H1 (cell line): ENCODE results near the gene UHRF1. TPM values are rescaled to one million over a fixed set of nuclear protein-coding genes. Genes with fewer than 3 reads are reported as not detected.
"Not testable (repeated sequence)": the region's sequence is repeated elsewhere in the genome, so short reads cannot be mapped to it uniquely, and the experiment has no call there.

Experiments used
- CTCF ChIA-PET: fragments of 300-600 bp; sonication (Branson Sonifier 250); formaldehyde crosslinking; loops from one replicate; lab custom pipeline; 2021; ENCODE audit not compliant: partially characterized antibody; lab: Charles Lee
- POLR2A ChIA-PET: fragments of 300-600 bp; sonication (Branson Sonifier 250); formaldehyde crosslinking; loops from one replicate; lab custom pipeline; 2021; ENCODE audit warnings: inconsistent platforms; ENCODE audit not compliant: partially characterized antibody; lab: Charles Lee
- DNase-seq, 2 experiments: peaks; one replicate each; pipeline versions ENCODE4 v3.0.0 to v3.0.0-alpha.2; 2010 to 2022; ENCODE audit warnings: low spot score in 2 of 2, low read depth in 1 of 2, mixed read lengths in 1 of 2
- FAIRE-seq: peaks from 2 replicates; lab custom pipeline; 2011; peaks lifted over from hg19 to GRCh38; lab: Jason Lieb, UNC
- H2AFZ ChIP-seq: 2 replicates; pipeline ENCODE4 v1.8.1; 2012; ENCODE audit warnings: low read length, inconsistent platforms
- H2AK5ac ChIP-seq: 2 replicates; pipeline ENCODE4 v1.6.1; 2013; ENCODE audit warnings: low read depth, low read length
- H2BK120ac ChIP-seq: replicated peaks from 2 replicates; pipeline ENCODE3; 2013; ENCODE audit warnings: low read depth, low read length, inconsistent platforms
- H2BK12ac ChIP-seq: 2 replicates; pipeline ENCODE4 v1.6.1; 2013; ENCODE audit warnings: low read depth, low read length
- H2BK15ac ChIP-seq: 2 replicates; pipeline ENCODE4 v1.6.1; 2013; ENCODE audit warnings: low read length
- H2BK20ac ChIP-seq: 2 replicates; pipeline ENCODE4 v1.6.1; 2013; ENCODE audit warnings: low read length
- H2BK5ac ChIP-seq: 2 replicates; pipeline ENCODE4 v1.6.1; 2013; ENCODE audit warnings: low read depth, low read length
- H3K14ac ChIP-seq: 2 replicates; pipeline ENCODE4 v1.6.1; 2013; ENCODE audit warnings: inconsistent platforms; ENCODE audit not compliant: insufficient read length
- H3K18ac ChIP-seq: 2 replicates; pipeline ENCODE4 v1.6.1; 2013; ENCODE audit warnings: low read length; ENCODE audit errors: extremely low read depth
- H3K23ac ChIP-seq: 2 replicates; pipeline ENCODE4 v1.6.1; 2013; ENCODE audit warnings: inconsistent platforms; ENCODE audit not compliant: insufficient read length
- H3K23me2 ChIP-seq: 2 replicates; pipeline ENCODE4 v1.6.1; 2013; ENCODE audit warnings: low read depth, low read length
- H3K27ac ChIP-seq: 2 replicates; pipeline ENCODE4 v1.6.1; 2011; ENCODE audit warnings: low read depth, low read length, inconsistent platforms
- H3K27me3 ChIP-seq, 4 experiments: replicated peaks in 1 of 4; 1 replicate in 1 of 4; 2 replicates in 3 of 4; pipeline versions ENCODE4 v1.6.1 to v1.8.1; 2011 to 2013; ENCODE audit warnings: low read length in 3 of 4, mild to moderate bottlenecking in 3 of 4, inconsistent platforms in 2 of 4, mixed read lengths in 2 of 4, moderate library complexity in 1 of 4; ENCODE audit not compliant: control insufficient read depth in 3 of 4, insufficient read depth in 3 of 4; ENCODE audit errors: extremely low read depth in 1 of 4
- H3K36me3 ChIP-seq, 4 experiments: 2 replicates each; pipeline versions ENCODE4 v1.6.1 to v1.8.1; 2011 to 2013; ENCODE audit warnings: mild to moderate bottlenecking in 4 of 4, low read length in 3 of 4, moderate library complexity in 2 of 4, control low read depth in 1 of 4, inconsistent platforms in 1 of 4; ENCODE audit not compliant: insufficient read depth in 4 of 4, control insufficient read depth in 2 of 4
- H3K4ac ChIP-seq: replicated peaks from 2 replicates; pipeline ENCODE3; 2013; ENCODE audit warnings: low read length, low read depth, mixed read lengths, inconsistent platforms; ENCODE audit not compliant: insufficient read length
- H3K4me1 ChIP-seq, 4 experiments: replicated peaks in 1 of 4; 1 replicate in 1 of 4; 2 replicates in 3 of 4; pipeline versions ENCODE4 v1.6.1 to v1.8.1; 2011 to 2013; ENCODE audit warnings: low read length in 3 of 4, inconsistent platforms in 2 of 4, mixed read lengths in 1 of 4; ENCODE audit not compliant: insufficient read depth in 4 of 4, control insufficient read depth in 3 of 4
- H3K4me2 ChIP-seq, 2 experiments: 2 replicates each; pipeline versions ENCODE4 v1.6.1 to v1.8.1; 2011 to 2013; ENCODE audit warnings: low read depth in 2 of 2, low read length in 2 of 2, control low read depth in 1 of 2, inconsistent platforms in 1 of 2, mild to moderate bottlenecking in 1 of 2; ENCODE audit not compliant: insufficient read depth in 1 of 2
- H3K4me3 ChIP-seq, 4 experiments: fragments of 200-600, 300-600 bp in 1 of 4; sonication (generic), shearing (Covaris generic), sonication (Bioruptor Twin) in 1 of 4; 2 replicates each; pipeline versions ENCODE4 v1.5.1 to v1.8.1; 2011 to 2016; ENCODE audit warnings: low read length in 4 of 4, low read depth in 3 of 4, control low read depth in 2 of 4, inconsistent platforms in 2 of 4, mild to moderate bottlenecking in 2 of 4, mixed read lengths in 1 of 4, moderate library complexity in 1 of 4; ENCODE audit not compliant: insufficient read depth in 2 of 4; ENCODE audit errors: extremely low read depth in 1 of 4
- H3K56ac ChIP-seq: replicated peaks from 2 replicates; pipeline ENCODE3; 2013; ENCODE audit warnings: low read depth, mild to moderate bottlenecking, mixed read lengths, low read length, inconsistent platforms; ENCODE audit not compliant: insufficient read length
- H3K79me1 ChIP-seq: 2 replicates; pipeline ENCODE4 v1.6.1; 2013; ENCODE audit warnings: low read depth, low read length, control low read depth
- H3K79me2 ChIP-seq, 2 experiments: 2 replicates each; pipeline versions ENCODE4 v1.6.1 to v1.8.1; 2012 to 2013; ENCODE audit warnings: low read length in 2 of 2, mild to moderate bottlenecking in 2 of 2, inconsistent platforms in 1 of 2; ENCODE audit not compliant: insufficient read depth in 2 of 2, control insufficient read depth in 1 of 2
- H3K9ac ChIP-seq, 4 experiments: replicated peaks in 1 of 4; 1 replicate in 1 of 4; 2 replicates in 3 of 4; pipeline versions ENCODE4 v1.6.1 to v1.8.1; 2011 to 2013; ENCODE audit warnings: low read depth in 3 of 4, low read length in 3 of 4, control low read depth in 2 of 4, mild to moderate bottlenecking in 2 of 4, moderate library complexity in 2 of 4, inconsistent platforms in 1 of 4; ENCODE audit errors: extremely low read depth in 1 of 4
- H3K9me3 ChIP-seq, 2 experiments: 2 replicates each; pipeline versions ENCODE4 v1.6.1 to v1.8.1; 2012 to 2013; ENCODE audit warnings: mild to moderate bottlenecking in 2 of 2, moderate library complexity in 2 of 2, control low read depth in 1 of 2, inconsistent platforms in 1 of 2, low read depth in 1 of 2, low read length in 1 of 2, mixed read lengths in 1 of 2; ENCODE audit not compliant: insufficient read depth in 2 of 2
- H4K20me1 ChIP-seq, 2 experiments: replicated peaks in 1 of 2; 2 replicates each; pipeline versions ENCODE3 to v1.8.1; 2011 to 2013; ENCODE audit warnings: inconsistent platforms in 2 of 2, low read length in 2 of 2, mild to moderate bottlenecking in 1 of 2; ENCODE audit not compliant: insufficient read depth in 2 of 2, control insufficient read depth in 1 of 2
- H4K5ac ChIP-seq: 2 replicates; pipeline ENCODE4 v1.6.1; 2013; ENCODE audit warnings: low read length, low read depth, mixed read lengths, inconsistent platforms; ENCODE audit not compliant: insufficient read length
- H4K8ac ChIP-seq: 2 replicates; pipeline ENCODE4 v1.8.0; 2013; ENCODE audit warnings: mild to moderate bottlenecking, moderate library complexity, low read length, inconsistent platforms; ENCODE audit not compliant: insufficient read depth; ENCODE audit errors: extremely low read depth
- H4K91ac ChIP-seq: replicated peaks from 2 replicates; pipeline ENCODE3; 2013; ENCODE audit warnings: low read length, mixed read lengths, inconsistent platforms; ENCODE audit not compliant: insufficient read length
- WGBS, 2 experiments: shearing (Covaris generic) in 1 of 2; methylation state at CpG; one replicate each; pipeline versions ENCODE4 v1.1.6 to v1.1.7; 2013 to 2015; ENCODE audit warnings: low lambda C conversion rate in 2 of 2, mixed read lengths in 2 of 2, inconsistent platforms in 1 of 2, low coverage in 1 of 2, missing lambda C conversion rate in 1 of 2; ENCODE audit not compliant: insufficient replicate concordance in 2 of 2, insufficient coverage in 1 of 2, insufficient read length in 1 of 2; ENCODE audit errors: extremely low coverage in 1 of 2, missing lambda C conversion rate in 1 of 2; 5-methylcytosine and 5-hydroxymethylcytosine counted together
- polyA plus RNA-seq, 7 experiments: library from polyadenylated mRNA; depleted of rRNA in 3 of 7; stranded (reverse) in 5 of 7; unstranded in 2 of 7; fragments of >200 nt in 5 of 7; fragments of 200-250 nt in 2 of 7; gene quantifications; 1 replicate in 5 of 7; 2 replicates in 1 of 7; 4 replicates in 1 of 7; pipeline versions ENCODE4 v1.2.1 to v1.2.3, GENCODE V29; 2011 to 2013; ENCODE audit warnings: missing spikeins in 2 of 7, mixed read lengths in 2 of 7
- total RNA-seq: library from RNA; stranded (reverse); fragmentation: NEBNext Ultra II Directional; extraction: Animal tissue kit (Norgen Biotek cat#: 25700); gene quantifications from 2 replicates; pipeline ENCODE4 v1.2.1, GENCODE V29; 2021

Gene UHRF1
- total and polyA plus RNA-seq, 2 of the 8 experiments (the other 6 are each of a cell fraction or from before 2014, with no cell fraction given) = 14.7 to 65.8 TPM

GRCh38 chr19:4954320-4955149 lies 45.2 kb downstream of the UHRF1 start:
- H3K4me1 ChIP-seq, H2BK5ac ChIP-seq, POLR2A ChIA-PET, H2BK20ac ChIP-seq, FAIRE-seq, H3K27me3 ChIP-seq, H4K20me1 ChIP-seq, H3K23me2 ChIP-seq, H2BK12ac ChIP-seq, DNase-seq, H3K56ac ChIP-seq, H2AFZ ChIP-seq, H3K18ac ChIP-seq, H3K79me2 ChIP-seq, H3K23ac ChIP-seq, H2AK5ac ChIP-seq, H4K91ac ChIP-seq, H2BK15ac ChIP-seq, H4K5ac ChIP-seq, H3K9ac ChIP-seq, H2BK120ac ChIP-seq, H3K4me2 ChIP-seq, H3K9me3 ChIP-seq, H3K4me3 ChIP-seq, H3K27ac ChIP-seq, H3K79me1 ChIP-seq, H4K8ac ChIP-seq, H3K4ac ChIP-seq, H3K14ac ChIP-seq: not testable (repeated sequence)
- CTCF ChIA-PET = interaction anchor here (1.1 to 1.4 kb wide), 2 partner anchors 14 to 77 kb away, joined by 5 read pairs; no protein-coding TSS in a partner anchor
- 92% methylated on average over 27 of the region's 46 CpGs; no CpG with 5 or more reads in 1 of the 2 experiments for WGBS, 2 experiments
- H3K36me3 ChIP-seq = peaks cover 9 to 54% (median 38%) of the 10 kb centered on the region in 4 experiments
